ENCODE measurements around the gene PTPRO.

Gene PTPRO

DNA sequence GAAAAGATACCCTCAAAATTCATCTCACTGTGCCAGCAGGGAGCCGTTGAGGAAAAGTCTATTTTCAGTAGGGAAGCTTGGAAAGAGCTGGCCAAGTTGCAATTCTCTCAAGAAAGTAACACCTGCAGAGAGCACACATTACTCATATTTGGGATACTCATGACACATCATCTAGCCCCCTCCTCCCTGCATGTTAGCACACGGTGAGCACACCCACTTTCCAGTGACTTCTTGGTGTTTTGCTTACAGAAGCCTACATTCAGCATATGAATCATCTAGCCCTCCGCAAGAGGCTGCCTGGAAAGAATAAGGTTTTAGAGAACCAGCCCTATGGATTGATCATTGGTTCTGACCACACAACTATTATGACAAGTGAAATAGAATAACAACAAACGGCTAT, 124.5 kb downstream of the PTPRO start:
- DNase-seq (ENCODE audit: low read depth): no peak

- no peak for DNase-seq (ENCODE audit: low read depth)
These were observed 131.3 kb downstream of the PTPRO start for GRCh38 chr12:15453613-15454012.

GRCh38 chr12:15458008-15458407, 135.7 kb downstream of the PTPRO start:
- no peak for DNase-seq (ENCODE audit: low read depth)

GRCh38 chr12:15468911-15469310, 146.6 kb downstream of the PTPRO start:
- DNase-seq (ENCODE audit: low read depth): no peak

DNA sequence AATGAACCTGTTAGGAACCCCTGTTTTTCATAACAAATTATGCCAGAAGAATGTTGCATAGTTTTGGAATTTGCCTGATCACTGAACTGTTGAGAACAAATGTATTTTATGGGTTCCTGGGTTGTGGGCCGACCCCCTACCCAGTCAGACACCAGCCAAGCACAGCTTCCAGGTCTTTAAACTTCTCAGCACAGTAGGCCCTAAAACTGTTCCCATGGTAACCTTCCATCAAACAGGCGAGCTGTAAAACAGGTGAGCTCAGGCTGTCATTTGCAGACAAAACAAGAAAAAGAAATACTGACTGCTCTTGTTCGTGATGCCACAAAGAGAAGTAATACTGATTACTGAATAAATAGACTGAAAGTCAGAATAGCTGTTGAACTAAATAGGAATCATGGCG, 147.0 kb downstream of the PTPRO start:
- DNase-seq (ENCODE audit: low read depth): no peak

DNA sequence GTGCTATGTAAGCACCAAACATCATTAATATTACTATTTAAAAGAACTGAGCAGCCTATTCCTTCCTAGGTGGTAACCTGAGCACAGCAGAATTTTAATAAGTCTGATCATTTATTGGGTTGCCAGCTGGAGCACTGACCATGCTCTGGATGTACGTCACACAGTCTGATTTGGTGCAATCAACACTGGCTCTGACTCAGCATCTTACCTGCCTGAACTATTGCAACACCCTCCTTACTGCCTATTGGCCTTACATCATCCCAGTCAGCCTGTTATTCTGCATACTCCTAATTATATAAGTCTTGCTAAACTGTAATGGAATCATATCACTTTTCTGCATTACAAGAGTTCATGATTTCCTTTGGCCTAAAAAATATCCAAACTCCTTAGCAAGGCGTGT, 149.7 kb downstream of the PTPRO start:
- DNase-seq (ENCODE audit: low read depth): no peak

DNA sequence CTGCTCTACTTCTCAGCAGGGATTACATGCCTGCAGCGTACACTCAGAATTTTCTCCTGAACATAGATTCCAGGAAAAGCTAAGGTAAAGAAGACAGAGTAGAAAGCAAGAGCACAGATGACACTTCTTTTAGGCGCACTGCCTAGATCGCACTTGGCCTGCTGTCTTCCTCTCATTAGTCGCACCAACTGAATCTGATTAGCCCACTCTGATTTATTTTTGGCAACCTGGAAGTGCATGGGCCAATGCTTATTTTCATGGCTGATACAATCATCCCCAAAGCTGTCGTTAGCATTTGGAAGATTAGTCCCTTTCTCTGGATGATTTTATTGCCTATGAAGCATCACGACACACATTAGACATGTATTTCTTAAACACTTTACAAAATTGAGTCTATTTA, 152.5 kb downstream of the PTPRO start:
- no peak for DNase-seq (ENCODE audit: low read depth)

DNA sequence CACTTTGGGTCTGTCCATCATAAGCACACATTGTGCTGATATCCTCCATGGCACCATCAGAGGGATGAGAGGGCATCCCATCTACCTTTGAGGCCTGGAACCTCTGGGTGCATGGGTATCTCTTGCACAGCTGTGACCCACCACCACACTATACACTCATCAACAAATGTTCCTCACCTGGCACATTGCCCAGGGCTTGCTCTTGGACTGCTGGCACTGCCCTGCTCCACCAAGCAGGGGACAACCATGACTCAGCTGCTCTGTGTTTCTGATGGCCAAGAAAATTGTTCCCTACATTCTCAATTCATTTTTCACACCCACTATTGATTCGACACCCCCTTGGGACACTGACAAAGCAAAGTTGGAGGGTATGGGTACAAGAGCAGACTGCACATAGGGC, 155.5 kb downstream of the PTPRO start:
- DNase-seq (ENCODE audit: low read depth): no peak

- no peak for DNase-seq (ENCODE audit: low read depth)
These were observed 159.5 kb downstream of the PTPRO start for GRCh38 chr12:15481846-15482245.

DNA sequence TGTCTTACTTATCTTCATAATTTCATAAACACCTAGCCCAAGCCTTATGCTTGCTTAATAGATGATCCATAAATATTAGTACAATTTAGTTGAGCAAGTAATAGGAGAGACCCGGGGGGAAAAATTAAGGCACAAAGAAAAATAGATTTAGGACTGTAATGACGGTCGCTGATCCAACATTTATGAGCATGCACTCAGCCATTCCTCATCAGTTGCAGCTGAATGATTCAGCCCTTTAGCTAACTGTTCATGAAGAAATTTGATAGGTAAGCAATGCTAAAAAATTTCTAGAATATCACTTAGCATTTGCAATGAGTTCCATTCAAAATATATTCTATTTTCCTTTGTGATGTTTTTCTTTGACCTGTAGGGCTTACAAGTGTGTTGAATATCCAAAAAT, 163.2 kb downstream of the PTPRO start:
- no peak for DNase-seq (ENCODE audit: low read depth)

- DNase-seq (ENCODE audit: low read depth): no peak
These were observed 164.6 kb downstream of the PTPRO start for GRCh38 chr12:15486859-15487258.

DNA sequence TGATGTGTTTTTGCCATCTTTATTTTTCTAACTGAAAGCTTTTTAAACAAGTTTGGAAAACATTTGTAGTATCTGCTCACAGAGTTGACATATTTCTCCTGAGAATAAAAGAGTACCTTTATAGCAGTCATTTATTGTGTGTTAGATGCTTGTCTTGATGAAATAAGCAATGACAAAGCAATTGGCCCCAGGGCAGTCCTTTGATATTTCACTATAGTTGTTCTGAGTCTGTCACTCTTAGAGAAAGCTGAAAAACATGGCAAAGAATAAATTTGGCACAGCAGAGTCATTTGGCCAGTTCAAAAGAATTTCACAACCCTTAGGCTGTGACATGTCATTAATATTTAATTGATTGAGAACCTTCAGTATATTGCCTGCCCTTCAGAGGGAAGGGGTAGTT, 166.2 kb downstream of the PTPRO start:
- no peak for DNase-seq (ENCODE audit: low read depth)

- no peak for DNase-seq (ENCODE audit: low read depth)
These were observed 172.2 kb downstream of the PTPRO start for GRCh38 chr12:15494329-15495046.

DNA sequence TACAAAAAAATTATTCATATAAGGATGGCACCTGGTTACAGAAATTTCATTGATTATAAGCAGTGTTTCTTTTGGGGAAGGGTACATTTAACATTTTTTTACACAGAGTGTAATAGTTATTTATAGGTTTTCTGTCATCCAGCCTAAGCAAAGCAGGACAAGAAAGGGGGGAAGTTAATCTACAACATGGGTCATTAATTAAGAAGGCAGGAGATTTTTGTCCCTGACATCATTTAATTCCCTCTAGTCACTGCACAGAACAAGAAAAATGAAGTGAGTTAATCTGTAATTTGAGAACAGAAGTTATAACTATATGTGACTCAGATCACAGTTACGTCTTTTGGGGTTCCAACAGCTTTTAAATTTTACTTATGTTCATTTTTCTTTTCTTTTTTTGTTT, 173.4 kb downstream of the PTPRO start:
- DNase-seq (ENCODE audit: low read depth): no peak

DNA sequence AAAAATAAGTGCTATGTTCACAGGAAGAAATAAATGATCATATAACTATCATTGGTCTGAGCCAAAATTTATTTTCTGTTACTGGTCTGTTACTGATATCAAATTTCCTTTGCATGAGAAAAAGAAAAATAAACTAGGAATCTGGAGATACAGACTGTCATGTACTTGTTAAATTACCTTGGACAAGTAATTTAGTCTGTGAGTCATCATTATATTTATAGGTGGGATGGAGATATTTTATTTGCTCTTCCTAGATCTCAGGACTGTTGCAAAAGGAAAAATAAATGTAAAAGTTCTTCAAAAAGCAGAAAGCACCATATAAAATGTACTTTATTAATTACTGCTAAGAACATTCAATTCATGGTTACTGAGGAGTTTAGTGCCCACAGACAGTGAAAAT, 174.4 kb downstream of the PTPRO start:
- no peak for DNase-seq (ENCODE audit: low read depth)

GRCh38 chr12:15497671-15498292, 175.5 kb downstream of the PTPRO start:
- no peak for DNase-seq (ENCODE audit: low read depth)

- no peak for DNase-seq (ENCODE audit: low read depth)
These were observed 179.9 kb downstream of the PTPRO start for GRCh38 chr12:15502211-15502610.

DNA sequence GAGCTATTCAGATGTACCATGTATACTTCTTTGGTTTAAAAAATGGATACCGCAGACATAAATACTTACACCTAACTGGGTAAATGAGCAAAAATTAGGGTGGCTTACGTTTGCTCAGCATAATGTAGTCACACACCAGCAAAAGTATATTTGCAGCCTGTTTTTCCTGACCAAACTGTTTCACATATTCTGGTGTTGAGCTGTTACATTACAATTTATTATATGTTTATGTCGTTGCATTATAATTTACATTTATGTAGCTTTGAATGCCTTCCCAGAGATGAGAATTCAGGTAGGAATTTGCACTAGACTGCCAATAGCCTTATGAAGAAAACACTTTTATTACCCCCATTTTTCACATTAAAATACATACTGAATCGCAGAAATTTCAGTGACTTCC, 183.3 kb downstream of the PTPRO start:
- DNase-seq (ENCODE audit: low read depth): no peak

DNA sequence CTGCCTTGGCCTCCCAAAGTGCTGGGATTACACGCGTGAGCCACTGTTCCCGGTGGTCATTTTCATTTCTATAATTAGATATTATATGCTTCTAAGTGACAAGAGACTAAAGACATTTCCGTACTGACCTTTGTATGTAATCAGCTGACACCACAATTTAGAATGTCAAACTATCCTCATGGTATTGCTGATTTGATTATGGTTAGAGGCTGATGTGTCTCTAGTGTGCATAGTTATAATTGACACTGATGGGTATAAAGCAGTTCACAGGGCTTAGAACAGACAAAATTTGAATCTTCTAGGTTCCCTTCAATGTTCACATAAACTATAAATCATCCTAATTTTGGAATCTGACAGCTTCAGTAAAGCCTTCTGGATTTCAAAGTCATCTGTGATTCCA, 192.7 kb downstream of the PTPRO start:
- DNase-seq (ENCODE audit: low read depth): no peak

DNA sequence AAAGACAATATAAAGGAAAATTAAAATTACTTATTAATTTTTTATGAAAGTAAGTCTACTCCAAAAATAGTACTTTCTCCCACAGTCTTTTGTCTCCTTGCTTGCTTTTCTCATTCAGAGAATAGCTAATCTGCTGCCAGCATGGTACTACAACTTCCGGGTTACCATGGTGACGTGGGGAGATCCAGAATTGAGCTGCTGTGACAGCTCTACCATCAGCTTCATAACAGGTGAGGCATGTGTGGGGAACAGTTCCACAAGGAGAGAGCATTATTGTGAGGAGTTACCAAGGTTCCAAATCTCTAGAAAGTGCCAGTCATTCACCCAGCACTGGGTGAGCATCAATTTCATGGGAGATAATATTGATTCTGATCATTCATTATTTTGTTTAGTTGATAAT, 197.8 kb downstream of the PTPRO start:
- DNase-seq (ENCODE audit: low read depth): no peak

GRCh38 chr12:15520844-15521243, 198.5 kb downstream of the PTPRO start:
- no peak for DNase-seq (ENCODE audit: low read depth)

- no peak for DNase-seq (ENCODE audit: low read depth)
These were observed 200.4 kb downstream of the PTPRO start for GRCh38 chr12:15522574-15523187.

GRCh38 chr12:15525441-15525840, 203.1 kb downstream of the PTPRO start:
- no peak for DNase-seq (ENCODE audit: low read depth)

- no peak for DNase-seq (ENCODE audit: low read depth)
These were observed 203.7 kb downstream of the PTPRO start for GRCh38 chr12:15526033-15526432.

Measured in activated T-helper 9 cell treated with anti-CD3 and anti-CD28 coated beads, Interleukin-2, amount 50 U/mL, for 16 hours (primary cell).